Left cardiac atrium (tissue), 4 donors: ENCODE results near the gene LRMDA. TPM values are rescaled to one million over a fixed set of nuclear protein-coding genes. Genes with fewer than 3 reads are reported as not detected.

Source experiments
- ATAC-seq, 2 donors: fragments of 200-7000 bp; cut with Tn5 transposase; one replicate each; pipeline ENCODE4 v1.9.1; 2020; ENCODE audit warnings: mild to moderate bottlenecking in 2 of 2, moderate library complexity in 2 of 2
- DNase-seq: peaks from one replicate; pipeline ENCODE4 v3.0.0-alpha.2; 2020
- intact Hi-C, 2 donors: fragments of 100-400 bp; cut with DNase I; formaldehyde crosslinking; loops; one replicate each; pipeline versions ENCODE4 v1.14.1 to v1.15.1; 2022 to 2023
- total RNA-seq, 2 donors: library from RNA; stranded (reverse); fragmentation: NEBNext Ultra II Directional; extraction: Animal tissue kit (Norgen Biotek cat#: 25700); gene quantifications; one replicate each; pipeline ENCODE4 v1.2.1, GENCODE V29; 2021
- donor health status: DM: no; HTN: yes; CAD: no.
- donor health status: DM: no; HTN: yes; CAD: no; lungs with severe emphysema.
- donor health status: DM: yes; HTN: yes; CAD: no.
- donor health status: Dilated cardiomyopathy.

The LRMDA gene
- total RNA-seq, 2 donors from 2014 or later: 40.6 to 57.8 TPM

DNA sequence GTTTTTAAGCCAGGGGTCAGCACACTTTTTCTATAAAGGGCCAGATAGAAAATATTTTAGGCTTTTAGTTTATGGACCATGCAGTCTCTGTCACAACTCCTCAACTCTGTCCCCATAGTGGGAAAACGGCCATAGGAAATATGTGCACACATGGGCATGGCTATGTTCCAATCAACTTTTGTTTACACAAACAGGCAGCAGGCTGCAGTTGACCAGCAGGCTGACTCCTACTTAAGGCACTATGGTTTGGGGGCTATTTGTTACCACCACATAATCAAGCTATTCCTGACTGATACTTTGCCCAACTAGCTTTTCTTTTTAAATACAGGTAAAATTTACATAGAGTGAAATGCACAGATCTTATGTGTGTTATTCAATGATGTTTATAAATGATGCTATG is 362.4 kb downstream of the LRMDA start:
- intact Hi-C loops: no loop called here
- ATAC-seq (no peak), DNase-seq (no peak)

DNA sequence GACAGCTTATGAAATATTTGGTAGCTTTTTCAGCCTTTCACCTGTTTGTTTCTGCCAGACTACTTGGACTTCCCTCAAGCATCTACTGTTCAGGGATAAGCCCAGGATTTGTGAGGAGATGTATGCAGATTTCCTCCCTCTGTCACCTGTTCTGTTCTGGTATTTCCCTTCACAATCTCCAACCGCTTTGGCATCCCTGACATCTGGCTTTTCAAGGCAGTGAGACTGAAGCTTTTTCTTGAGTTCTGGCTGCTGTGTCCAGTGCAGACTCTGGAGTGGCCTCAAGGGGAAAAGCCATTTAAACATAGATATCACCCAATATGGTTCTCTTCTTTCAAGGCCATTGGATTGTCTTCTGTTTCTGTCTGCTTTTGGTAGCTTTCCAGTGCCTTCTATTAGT is 369.7 kb downstream of the LRMDA start:
- no peak for DNase-seq
- intact Hi-C loops: no loop called here
- ATAC-seq: no peak

DNA sequence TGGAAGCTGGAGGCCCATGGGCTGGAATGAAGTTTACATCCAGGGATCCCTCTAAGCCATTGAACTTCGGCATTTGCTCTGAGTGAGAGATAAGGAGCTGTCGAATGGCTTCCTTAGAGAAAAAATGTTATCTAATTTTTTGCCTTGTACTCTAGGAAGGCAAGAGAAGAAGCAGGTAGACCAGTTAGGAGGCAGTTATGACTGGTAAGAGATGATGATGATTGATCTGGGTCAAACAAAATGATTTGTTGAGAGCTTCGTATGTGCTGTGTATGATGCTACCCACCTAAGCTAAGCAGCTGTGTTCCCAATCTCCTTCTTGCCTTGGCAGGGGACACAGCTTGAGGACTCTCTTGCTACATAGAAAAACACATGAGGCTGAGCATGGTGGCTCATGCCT is 370.2 kb downstream of the LRMDA start:
- intact Hi-C loops: no loop called here
- DNase-seq (no peak), ATAC-seq (no peak)

DNA sequence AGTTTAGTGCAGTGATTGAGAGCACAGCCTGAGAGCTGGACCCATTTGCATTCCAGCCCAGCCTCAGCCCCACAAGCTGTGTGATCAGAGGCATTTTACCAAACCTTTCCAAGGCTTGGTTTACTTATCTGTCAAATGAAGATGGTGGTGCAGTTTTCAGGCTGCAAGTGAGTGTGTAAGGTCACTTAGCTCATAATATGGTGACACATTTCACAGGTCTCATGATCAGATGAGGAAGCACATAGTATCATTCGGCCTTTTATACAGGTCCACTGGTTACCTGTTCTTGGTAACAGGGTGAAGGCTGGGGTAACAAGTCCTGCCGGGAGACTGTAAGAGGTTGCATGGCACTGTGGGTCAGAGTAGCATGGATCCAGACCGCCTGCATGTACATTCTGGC is 371.7 kb downstream of the LRMDA start:
- ATAC-seq (no peak), DNase-seq (no peak)
- intact Hi-C loops: no loop called here

DNA sequence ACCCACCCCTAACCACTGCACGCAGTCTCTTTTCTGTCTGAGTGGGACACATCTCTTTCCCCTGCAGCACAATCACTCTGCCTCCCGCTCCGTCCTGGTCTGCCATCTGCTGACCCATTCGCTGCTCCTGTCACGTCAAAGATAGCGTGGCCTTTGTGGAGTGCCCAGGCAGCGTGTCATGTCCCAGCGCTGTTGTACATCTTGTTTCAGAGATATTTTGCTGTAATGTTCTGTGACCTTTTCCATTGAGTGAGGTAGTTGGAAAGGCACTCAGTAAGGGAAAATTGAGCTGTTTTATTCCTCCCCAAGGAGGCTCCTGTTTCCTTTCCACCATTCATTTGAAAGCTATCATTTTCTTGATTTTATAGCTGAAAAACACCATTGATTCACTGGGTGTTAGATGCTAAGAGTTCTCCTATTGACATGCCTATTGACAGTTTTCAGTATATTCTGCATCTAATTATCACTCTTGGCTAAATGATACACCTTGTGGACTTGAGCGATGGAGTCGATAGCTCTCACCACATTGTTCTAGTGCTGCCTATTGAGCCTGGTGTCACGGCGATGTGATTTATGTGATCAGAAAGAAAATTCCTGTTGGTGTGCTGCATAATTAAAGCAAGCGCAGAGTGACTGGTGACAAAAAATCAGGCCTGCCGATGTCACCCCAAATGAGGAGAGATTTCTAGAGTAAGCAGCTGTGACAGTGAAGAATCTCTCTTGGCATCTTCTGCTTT is 372.6 kb downstream of the LRMDA start:
- DNase-seq (no peak), ATAC-seq (peak in 1 of 2 donors; percentile 18)
- intact Hi-C loops: no loop called here

DNA sequence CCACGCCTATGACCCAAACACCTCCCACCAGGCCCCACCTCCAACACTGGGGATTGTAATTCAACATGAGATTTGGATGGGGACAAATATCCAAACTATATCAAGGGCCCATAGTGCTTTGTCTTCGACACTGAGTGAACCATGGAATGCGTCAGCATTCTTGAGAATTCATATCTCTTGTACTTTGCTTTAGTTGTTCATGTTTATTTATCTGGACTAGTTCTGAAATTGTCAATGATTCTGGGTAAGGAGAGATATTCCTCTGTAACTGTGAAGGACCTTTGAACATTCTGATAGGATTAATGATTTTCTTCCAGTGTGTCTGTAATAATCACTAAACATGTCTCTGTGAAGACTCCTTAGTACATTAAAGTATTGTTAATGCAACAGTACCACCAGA is 374.8 kb downstream of the LRMDA start:
- no peak for DNase-seq
- intact Hi-C loops: no loop called here
- no peak for ATAC-seq

DNA sequence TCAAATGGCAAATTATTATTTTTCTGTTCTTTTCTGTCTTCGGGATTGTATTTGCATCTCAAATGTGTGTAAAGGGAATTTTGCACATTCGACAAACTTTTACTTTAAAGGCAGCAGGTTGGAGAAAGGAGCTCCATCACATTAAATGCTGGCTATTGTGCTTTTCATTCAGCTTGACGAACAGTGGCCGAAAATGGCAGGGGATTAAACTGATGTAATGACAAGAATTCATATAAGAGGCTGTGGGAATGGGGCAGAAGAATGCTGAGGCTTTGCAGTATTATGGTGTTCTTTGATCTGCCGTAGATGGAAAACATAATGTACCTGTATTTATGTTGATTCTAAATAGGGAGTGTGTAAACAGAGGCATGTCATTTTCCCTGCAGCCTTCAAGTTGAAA is 376.0 kb downstream of the LRMDA start:
- intact Hi-C loops: no loop called here
- ATAC-seq: no peak
- DNase-seq: no peak

DNA sequence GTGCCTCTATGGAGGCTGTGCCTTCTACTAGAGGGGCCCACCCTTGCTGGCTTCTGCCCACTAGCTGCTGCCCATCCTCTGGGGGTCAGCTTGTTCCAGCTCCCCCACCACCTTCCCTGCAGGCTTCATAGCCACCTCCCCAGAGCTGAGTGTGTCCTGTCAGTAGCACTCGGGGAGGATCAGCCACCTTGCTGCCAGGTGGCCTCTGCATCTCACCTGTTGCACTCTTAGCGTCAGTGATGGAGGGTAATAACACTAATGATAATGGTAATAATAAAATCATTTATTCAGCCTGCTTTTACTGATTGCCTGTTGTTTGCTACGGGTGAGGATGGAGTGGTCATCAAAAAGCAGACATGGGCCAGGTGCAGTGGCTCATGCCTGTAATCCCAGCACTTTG is 377.6 kb downstream of the LRMDA start:
- ATAC-seq (no peak), DNase-seq (no peak)
- intact Hi-C loops: no loop called here

DNA sequence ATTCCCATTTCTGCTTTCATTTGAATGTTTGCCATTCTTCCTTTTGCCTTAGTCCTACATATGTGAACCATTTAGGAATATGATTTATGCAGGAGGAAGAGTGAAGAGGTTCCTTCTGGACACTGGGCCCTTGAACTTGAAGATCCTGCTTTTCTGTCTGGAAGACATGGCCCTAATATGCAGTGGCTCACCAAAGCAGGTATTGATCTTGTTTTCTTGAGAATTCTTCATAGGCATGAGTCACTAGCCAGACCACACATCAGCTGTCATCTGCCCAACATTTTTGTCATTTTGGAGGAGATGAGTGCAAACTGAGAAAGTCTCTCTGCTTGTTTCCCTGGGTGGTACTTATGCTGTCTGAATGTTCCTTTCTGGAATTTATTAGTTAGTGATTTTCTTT is 382.6 kb downstream of the LRMDA start:
- ATAC-seq (no peak), DNase-seq (no peak)
- intact Hi-C loops: no loop called here

DNA sequence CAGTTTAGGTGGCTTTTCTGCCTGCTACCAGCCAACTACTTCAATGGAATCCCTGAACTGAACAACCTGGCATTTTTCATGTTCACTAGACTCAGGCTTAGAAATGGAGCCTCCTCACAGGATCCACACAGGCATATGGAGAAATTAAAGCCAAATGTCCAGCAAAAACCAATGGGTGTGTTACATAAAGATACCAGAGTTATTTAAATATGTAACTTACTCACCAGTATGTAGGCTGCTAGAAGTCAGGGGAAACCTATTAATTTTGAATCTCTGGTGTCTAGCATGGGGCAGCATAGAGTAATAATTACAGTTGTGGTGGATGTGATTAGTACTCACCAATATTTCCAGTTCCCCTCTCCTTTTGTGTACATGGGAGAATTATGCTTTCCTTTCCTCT is 383.6 kb downstream of the LRMDA start:
- ATAC-seq (no peak), DNase-seq (no peak)
- intact Hi-C loops: no loop called here

DNA sequence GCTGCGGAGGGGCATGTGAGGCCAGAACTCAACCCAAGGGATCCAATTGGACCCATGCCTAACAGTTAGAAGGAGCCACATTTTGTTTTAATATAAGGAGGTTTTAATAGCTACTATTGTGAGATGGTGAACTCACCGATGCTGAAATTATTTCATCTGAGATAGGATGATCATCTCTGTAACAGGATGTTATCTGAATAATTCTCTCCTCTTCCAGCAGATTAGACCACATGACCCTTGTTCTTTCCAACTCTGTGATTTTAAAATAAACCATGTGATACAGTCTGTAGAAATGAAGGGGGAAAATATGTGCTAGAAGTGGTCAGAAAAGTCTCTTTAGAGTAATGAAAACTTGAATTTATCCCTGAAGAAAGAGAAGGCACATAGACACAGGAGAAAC is 385.8 kb downstream of the LRMDA start:
- ATAC-seq (peak in 1 of 2 donors; percentile 23), DNase-seq (no peak)
- intact Hi-C loops: no loop called here

DNA sequence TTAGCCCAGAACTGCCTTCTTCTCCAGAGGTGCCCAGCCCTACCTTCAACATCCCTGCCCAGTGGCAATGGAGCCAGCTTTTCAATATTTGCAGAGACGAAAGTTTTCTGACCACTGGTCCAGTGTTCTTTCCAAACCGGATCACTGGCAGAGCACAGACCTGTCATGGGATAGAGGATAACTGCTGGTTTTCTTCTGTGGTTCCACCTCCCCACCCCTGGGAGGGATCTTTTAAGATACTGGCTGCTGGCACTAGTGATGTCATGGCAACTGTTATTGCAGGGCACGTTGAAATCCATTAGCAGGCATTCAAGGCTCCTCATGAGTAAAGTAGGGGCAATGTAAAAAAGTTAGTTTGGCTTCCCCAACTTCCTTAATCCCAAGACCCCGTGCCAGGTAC is 387.1 kb downstream of the LRMDA start:
- no peak for ATAC-seq
- intact Hi-C loops: no loop called here
- DNase-seq: no peak

DNA sequence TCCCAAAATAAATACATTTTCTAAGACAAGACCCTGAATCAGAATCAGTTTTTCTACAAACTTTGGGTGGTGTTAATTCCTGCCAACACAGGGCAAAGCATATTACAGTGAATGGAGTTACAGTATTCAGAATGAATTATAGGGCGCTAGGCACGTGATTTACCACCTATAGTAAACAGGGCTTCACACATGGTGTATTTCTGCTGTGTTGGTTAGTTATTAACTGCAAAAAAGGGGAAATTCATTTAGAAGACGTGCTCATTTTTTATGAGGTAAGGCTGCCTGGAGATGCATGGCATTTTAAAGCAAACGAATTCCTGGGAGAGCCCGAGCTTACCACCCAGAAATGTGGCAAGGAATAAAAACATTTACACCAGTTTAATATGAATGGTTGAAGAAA is 393.8 kb downstream of the LRMDA start:
- ATAC-seq (no peak), DNase-seq (no peak)
- intact Hi-C loops: no loop called here

DNA sequence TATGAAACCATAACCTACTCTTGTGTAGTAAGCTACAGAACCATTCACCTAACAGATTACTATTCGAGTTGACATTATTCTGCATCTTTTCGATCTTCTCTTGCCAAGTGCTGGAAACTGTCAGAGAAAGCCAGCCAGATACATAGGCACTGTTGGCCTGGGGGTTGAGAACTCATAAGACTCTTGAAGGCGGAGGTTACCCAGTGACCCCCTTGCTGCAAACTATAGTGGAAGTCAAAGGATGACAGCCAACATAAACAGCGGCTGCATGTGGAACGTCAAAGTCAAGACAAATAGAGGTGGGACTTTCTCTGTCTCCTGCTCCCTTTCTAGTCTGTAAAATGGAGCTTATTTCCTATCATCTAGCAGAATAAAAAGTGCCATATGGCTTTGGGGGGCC is 394.2 kb downstream of the LRMDA start:
- intact Hi-C loops: no loop called here
- ATAC-seq: no peak

DNA sequence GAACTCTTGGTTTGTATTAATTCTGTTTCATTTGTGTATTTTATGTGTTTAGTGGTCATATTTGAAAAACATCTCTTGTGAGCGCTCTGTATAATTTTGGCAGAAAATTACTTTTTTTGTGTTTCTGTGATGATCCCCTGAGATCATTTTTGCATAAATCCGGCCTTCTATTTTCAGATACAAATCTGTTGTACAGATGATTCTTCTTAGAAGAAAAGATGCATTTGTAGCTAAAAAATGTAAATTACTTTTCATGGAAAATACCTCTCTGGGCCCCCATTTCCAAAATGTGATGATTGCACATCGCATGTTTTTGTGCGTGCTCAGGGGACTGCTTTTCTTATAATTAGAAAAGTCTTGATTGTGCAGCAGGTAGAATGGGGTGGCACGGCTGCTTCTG is 395.4 kb downstream of the LRMDA start:
- DNase-seq (no peak), ATAC-seq (no peak)
- intact Hi-C loops: no loop called here

More for the DNA sequence above, 394.2 kb downstream of the LRMDA start:
- no peak for DNase-seq

DNA sequence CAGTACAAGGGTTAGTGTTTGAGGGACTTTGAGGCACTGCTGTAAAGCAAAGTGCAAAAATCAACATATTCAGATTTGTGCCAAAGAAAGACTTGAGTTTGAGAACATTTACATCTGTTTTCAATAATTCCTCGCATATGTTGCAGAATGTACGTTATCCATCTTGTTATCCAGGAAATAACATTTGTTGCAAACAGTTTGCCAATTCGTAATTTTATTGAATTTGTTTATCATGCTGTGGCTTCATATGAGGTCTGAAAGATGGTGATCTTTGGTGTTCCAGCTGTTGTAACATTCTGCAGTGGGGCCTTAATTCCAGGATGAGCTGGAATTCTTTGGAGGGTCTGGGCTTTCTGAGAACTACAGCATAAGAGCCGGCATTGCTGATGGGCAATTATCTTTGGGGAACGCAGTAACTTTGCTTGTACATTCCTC is 396.2 kb downstream of the LRMDA start:
- ATAC-seq: no peak
- no peak for DNase-seq

DNA sequence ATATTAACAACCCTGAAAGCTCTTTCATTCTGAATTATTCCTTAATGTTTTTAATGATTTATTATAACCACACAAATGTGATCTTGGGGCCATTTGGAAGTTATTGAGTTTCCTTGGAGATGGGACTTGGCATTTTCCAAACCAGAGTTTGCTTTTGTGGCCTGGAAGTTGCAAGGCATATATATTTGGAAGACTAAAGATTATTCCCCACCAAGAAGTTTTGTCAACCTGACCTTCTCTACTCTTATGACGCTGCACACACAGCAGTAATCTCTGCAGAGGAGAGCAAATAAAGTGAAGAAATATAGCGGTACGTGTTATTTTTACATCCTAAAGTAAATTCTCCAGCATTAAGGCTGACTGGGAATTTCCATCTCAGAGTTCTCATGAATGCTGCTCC is 397.0 kb downstream of the LRMDA start:
- DNase-seq: no peak
- intact Hi-C loops: no loop called here
- no peak for ATAC-seq

More for the DNA sequence above, 396.2 kb downstream of the LRMDA start:
- intact Hi-C loops: no loop called here

DNA sequence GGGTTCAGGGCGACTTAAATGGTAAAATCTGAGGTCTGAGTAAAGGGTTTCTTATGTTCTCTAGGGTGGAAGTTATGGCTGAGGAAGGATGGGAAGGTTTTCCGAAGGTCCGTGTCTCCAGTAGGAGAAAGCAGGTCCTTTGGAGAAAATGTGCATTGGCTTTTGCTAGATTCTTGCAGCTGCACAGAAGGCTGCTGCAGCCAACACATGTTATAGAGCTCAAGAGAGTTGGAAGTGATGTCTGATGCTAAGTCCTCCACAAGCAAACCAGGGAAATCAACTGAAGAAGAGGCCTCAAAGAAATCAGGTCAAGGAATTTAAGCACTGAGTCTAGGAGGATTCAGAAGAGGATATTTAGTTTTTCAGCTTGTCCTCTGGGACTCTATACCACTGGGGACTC is 404.6 kb downstream of the LRMDA start:
- DNase-seq (no peak), ATAC-seq (no peak)
- intact Hi-C loops: no loop called here

DNA sequence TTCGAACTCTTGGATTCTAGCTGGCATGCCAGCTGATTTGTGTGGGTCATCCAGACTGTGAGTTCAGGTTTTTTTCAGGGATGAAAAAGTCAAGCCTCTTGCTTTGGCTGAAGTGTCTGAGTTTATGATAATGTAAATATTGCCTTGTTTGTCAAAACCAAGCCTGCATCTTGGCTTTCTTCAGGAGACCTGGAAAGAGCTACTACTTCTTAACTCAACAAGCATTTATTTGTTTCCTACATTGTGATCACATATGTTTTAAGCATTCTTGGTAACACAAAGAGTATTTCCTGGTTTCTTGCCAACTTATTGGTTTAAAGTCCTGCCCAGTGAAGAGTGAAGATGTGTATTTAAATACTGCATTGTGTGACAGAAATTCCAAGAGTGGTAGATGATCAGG is 407.1 kb downstream of the LRMDA start:
- ATAC-seq (no peak), DNase-seq (no peak)
- intact Hi-C loops: no loop called here

DNA sequence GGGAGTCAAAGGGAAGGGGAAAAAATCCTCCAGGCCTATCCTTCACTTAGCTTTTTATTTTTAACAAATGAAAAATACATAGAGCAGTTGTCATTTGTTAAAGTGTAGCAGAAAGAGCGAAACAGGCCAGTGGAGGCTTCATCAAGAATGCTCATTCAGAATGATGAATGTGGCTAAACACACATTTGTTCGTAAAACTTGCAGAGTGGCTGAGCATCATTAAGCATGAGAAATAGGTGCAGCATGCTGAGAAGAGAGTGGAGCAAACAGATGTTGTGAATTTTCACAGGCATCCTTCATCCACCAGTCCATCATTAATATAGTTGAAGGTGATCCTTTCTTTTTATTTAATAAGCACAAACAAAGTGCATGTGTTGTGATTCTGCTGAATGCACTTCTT is 407.6 kb downstream of the LRMDA start:
- no peak for ATAC-seq
- no peak for DNase-seq
- intact Hi-C loops: no loop called here

DNA sequence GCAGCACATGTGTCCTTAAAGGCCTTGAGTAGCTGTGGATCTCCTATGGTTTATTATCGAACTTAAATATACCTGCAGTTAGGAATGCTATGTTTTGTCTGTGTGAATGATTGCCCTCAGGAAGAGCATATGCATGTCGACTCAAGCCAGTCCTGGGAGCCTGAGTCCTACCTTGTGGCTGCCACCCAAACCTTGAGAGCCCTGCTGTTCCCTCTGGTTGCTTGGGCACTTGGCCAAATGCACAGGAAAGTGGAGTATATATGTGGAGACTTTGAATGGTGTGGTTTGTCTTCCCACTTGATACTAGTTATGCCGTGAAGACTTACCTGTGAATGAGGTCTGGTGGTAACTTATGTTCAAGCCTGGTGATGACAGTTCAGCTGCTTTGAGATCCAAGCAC is 409.8 kb downstream of the LRMDA start:
- ATAC-seq: no peak
- intact Hi-C loops: no loop called here

More for the DNA sequence above, 409.8 kb downstream of the LRMDA start:
- no peak for DNase-seq
